Endothelial cell of umbilical vein (primary cell): ENCODE results near the gene TAPBP. TPM values are rescaled to one million over a fixed set of nuclear protein-coding genes. Genes with fewer than 3 reads are reported as not detected.

Experiments
- BruUV-seq: library from RNA; stranded (reverse); fragments of 400-500 nt; replicated peaks from 2 replicates; lab custom pipeline; 2021; lab: Mats Ljungman, UMichigan
- CTCF ChIA-PET: fragments of 300-600, 350-600 bp; sonication (Branson Sonifier 250); formaldehyde crosslinking; loops from one replicate; lab custom pipeline; 2021; ENCODE audit warnings: antibody characterized with exemption, inconsistent platforms; lab: Charles Lee
- POLR2A ChIA-PET: fragments of 300-600, 350-600 bp; sonication (Branson Sonifier 250); formaldehyde crosslinking; loops from one replicate; lab custom pipeline; 2021; ENCODE audit warnings: antibody characterized with exemption, inconsistent platforms; lab: Charles Lee
- DNase-seq: peaks from one replicate; pipeline ENCODE4 v3.0.0-alpha.2; 2011; ENCODE audit warnings: low read depth, low spot score
- FAIRE-seq: peaks from 2 replicates; lab custom pipeline; 2011; peaks lifted over from hg19 to GRCh38; lab: Jason Lieb, UNC
- H2AFZ ChIP-seq: 2 replicates; pipeline ENCODE4 v1.6.0; 2012; ENCODE audit warnings: low read depth, low read length, control low read depth, inconsistent platforms
- H3K27ac ChIP-seq: 2 replicates; pipeline ENCODE4 v1.5.1; 2011; ENCODE audit warnings: low read depth, mild to moderate bottlenecking, control low read depth, low read length, moderate library complexity; ENCODE audit not compliant: insufficient read depth
- H3K27me3 ChIP-seq, 2 experiments: 2 replicates each; pipeline versions ENCODE4 v1.6.0 to v1.6.1; 2011; ENCODE audit warnings: low read length in 2 of 2, mixed read lengths in 1 of 2; ENCODE audit not compliant: control insufficient read depth in 2 of 2, insufficient read depth in 2 of 2
- H3K36me3 ChIP-seq, 2 experiments: 2 replicates in 1 of 2; 3 replicates in 1 of 2; pipeline ENCODE4 v1.5.1; 2011; ENCODE audit warnings: low read length in 2 of 2, mild to moderate bottlenecking in 1 of 2, moderate library complexity in 1 of 2; ENCODE audit not compliant: control insufficient read depth in 2 of 2, insufficient read depth in 2 of 2; ENCODE audit errors: extremely low read depth in 1 of 2
- H3K4me1 ChIP-seq: 3 replicates; pipeline ENCODE4 v1.5.1; 2011; ENCODE audit warnings: mild to moderate bottlenecking, low read length; ENCODE audit not compliant: control insufficient read depth, insufficient read depth; ENCODE audit errors: extremely low read depth
- H3K4me2 ChIP-seq: 2 replicates; pipeline ENCODE4 v1.6.1; 2011; ENCODE audit warnings: low read length, control low read depth, mixed read lengths; ENCODE audit not compliant: insufficient read depth
- H3K4me3 ChIP-seq, 3 experiments: fragments of 200-600 bp in 1 of 3; sonication (generic), shearing (Covaris generic) in 1 of 3; replicated peaks in 1 of 3; 2 replicates each; pipeline ENCODE4 v1.5.1; 2011 to 2016; ENCODE audit warnings: control low read depth in 3 of 3, low read length in 3 of 3, mild to moderate bottlenecking in 2 of 3, inconsistent platforms in 1 of 3, low read depth in 1 of 3, moderate library complexity in 1 of 3; ENCODE audit not compliant: insufficient read depth in 1 of 3
- H3K79me2 ChIP-seq: 2 replicates; pipeline ENCODE4 v1.6.0; 2012; ENCODE audit warnings: low read length, inconsistent platforms; ENCODE audit not compliant: control insufficient read depth, insufficient read depth
- H3K9ac ChIP-seq: replicated peaks from 2 replicates; pipeline ENCODE3; 2011; ENCODE audit warnings: low read length, control low read depth; ENCODE audit not compliant: insufficient read depth; ENCODE audit errors: extremely low read depth
- H3K9me1 ChIP-seq: replicated peaks from 3 replicates; pipeline ENCODE4 v1.6.0; 2011; ENCODE audit warnings: mild to moderate bottlenecking, low read length; ENCODE audit not compliant: control insufficient read depth, insufficient read depth; ENCODE audit errors: extremely low read depth
- H3K9me3 ChIP-seq: replicated peaks from 2 replicates; pipeline ENCODE4 v1.5.1; 2012; ENCODE audit warnings: low read length, inconsistent platforms; ENCODE audit not compliant: control insufficient read depth, insufficient read depth
- H4K20me1 ChIP-seq: replicated peaks from 2 replicates; pipeline ENCODE3; 2011; ENCODE audit warnings: mild to moderate bottlenecking, low read length; ENCODE audit not compliant: control insufficient read depth, insufficient read depth; ENCODE audit errors: extremely low read depth
- GATA2 ChIP-seq: IDR thresholded peaks from 2 replicates; pipeline ENCODE4 v1.7.0; 2011; ENCODE audit warnings: low read depth, mild to moderate bottlenecking, moderate library complexity, mixed read lengths, low read length; ENCODE audit not compliant: insufficient read length, insufficient read depth
- JUN ChIP-seq: IDR thresholded peaks from 2 replicates; pipeline ENCODE4 v1.6.1; 2011; ENCODE audit warnings: borderline replicate concordance, low read depth; ENCODE audit not compliant: insufficient read length, insufficient read depth
- MAX ChIP-seq: IDR thresholded peaks from 2 replicates; pipeline ENCODE4 v1.6.1; 2011; ENCODE audit not compliant: insufficient read depth, insufficient read length
- MYC ChIP-seq: IDR thresholded peaks from one replicate; pipeline ENCODE4 v1.6.1; 2011; ENCODE audit warnings: mild to moderate bottlenecking, low read depth, low read length
- POLR2A ChIP-seq: IDR thresholded peaks from 2 replicates; pipeline ENCODE4 v1.6.1; 2012; ENCODE audit warnings: low read depth, mild to moderate bottlenecking, control low read depth, low read length
- dilution Hi-C: fragments of 300-500 bp; cut with MboI; formaldehyde crosslinking; loops from one replicate; pipeline ENCODE4 v1.15.0; 2019; ENCODE audit warnings: low sequenced_read_pairs; ENCODE audit not compliant: extremely low pct_ligation_motif_present
- intact Hi-C: fragments of 100-400 bp; cut with micrococcal nuclease; formaldehyde crosslinking; loops from one replicate; pipeline ENCODE4 v1.10.0; 2022
- polyA plus RNA-seq, 4 experiments: library from polyadenylated mRNA; depleted of rRNA in 3 of 4; stranded (reverse) in 3 of 4; unstranded in 1 of 4; fragments of >200 nt; gene quantifications; 2 replicates each; pipeline versions ENCODE4 v1.2.1 to v1.2.3, GENCODE V29; 2011 to 2012; ENCODE audit warnings: missing spikeins in 1 of 4
- total RNA-seq: library from RNA; stranded (reverse); gene quantifications from 2 replicates; pipeline ENCODE4 v1.2.3, GENCODE V29; 2021

The TAPBP gene
- total and polyA plus RNA-seq, 2 donors (not counting 3 experiments of a cell fraction or from before 2014, with no cell fraction given) = 69.6 to 98.0 TPM

DNA sequence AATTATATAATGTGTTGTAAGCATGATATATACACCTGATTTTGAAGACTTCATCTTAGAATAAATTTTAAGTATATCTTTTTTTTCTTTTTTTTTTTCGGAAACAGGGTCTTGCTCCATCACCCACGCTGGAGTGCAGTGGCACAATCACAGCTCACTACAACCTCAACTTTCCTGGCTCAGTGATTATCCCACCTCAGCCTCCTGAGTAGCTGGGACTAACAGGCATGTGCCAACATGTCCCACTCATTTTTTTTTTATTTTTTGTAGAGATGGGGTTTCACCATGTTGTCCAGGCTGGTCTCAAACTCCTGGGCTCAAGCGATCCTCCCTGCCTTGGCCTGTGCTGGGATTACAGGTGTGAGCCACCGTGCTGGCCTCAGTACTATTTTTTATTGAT is 59.3 kb downstream of the TAPBP start:
- intact Hi-C loops (no loop called here), dilution Hi-C loops (no loop called here)
- no peak overlapping the region for H3K9ac ChIP-seq
- H3K4me3 ChIP-seq = no peak overlapping the region
- no peaks in the 10 kb centered on the region for H3K79me2 ChIP-seq
- ChIA-PET CTCF (interaction anchor here (0.9 to 1.1 kb wide), 2 partner anchors 17 to 90 kb away, joined by 3 to 4 read pairs; no protein-coding TSS in a partner anchor), POLR2A (interaction anchor here (0.6 kb wide), 1 partner anchor 286 kb away, joined by 4 read pairs; the partner anchor contains the start of gene BRD2)
- DNase-seq (no peak), FAIRE-seq (no peak)
- H4K20me1 ChIP-seq = no peaks in the 10 kb centered on the region
- H3K36me3 ChIP-seq = peaks cover 0 to 2% of the 10 kb centered on the region in 2 experiments
- H3K27ac ChIP-seq = no peak overlapping the region
- H3K9me3 ChIP-seq = no peaks in the 10 kb centered on the region
- TF ChIP-seq MYC (no peak), GATA2 (no peak), JUN (no peak)
- BruUV-seq = no TSS peak
- no peak overlapping the region for H3K4me2 ChIP-seq
- peaks cover 11% of the 10 kb centered on the region for H3K4me1 ChIP-seq
- H3K9me1 ChIP-seq = no peaks in the 10 kb centered on the region
- H3K27me3 ChIP-seq = no peaks in the 10 kb centered on the region
- H2AFZ ChIP-seq = no peak overlapping the region

- Histone ChIP-seq H3K27ac (no peak overlapping the region), H4K20me1 (no peaks in the 10 kb centered on the region), H3K9me3 (no peaks in the 10 kb centered on the region), H2AFZ (no peak overlapping the region), H3K27me3 (no peaks in the 10 kb centered on the region), H3K9ac (no peak overlapping the region), H3K4me2 (no peak overlapping the region), H3K79me2 (no peaks in the 10 kb centered on the region), H3K9me1 (no peaks in the 10 kb centered on the region), H3K4me1 (peaks cover 23% of the 10 kb centered on the region), H3K36me3 (peaks cover 0 to 2% of the 10 kb centered on the region in 2 experiments), H3K4me3 (no peak overlapping the region)
- POLR2A ChIA-PET = no interaction called here
- intact Hi-C loops = no loop called here
- no peak for DNase-seq
- dilution Hi-C loops = no loop called here
- BruUV-seq = no TSS peak
- no peak for TF ChIP-seq MAX
- TF ChIP-seq POLR2A = no peak
- FAIRE-seq = no peak
- CTCF ChIA-PET = no interaction called here
Observed at GRCh38 chr6:33252759-33253158, 61.1 kb downstream of the TAPBP start.
